Measurements from ENCODE around the gene TMCC2.
"Not testable (repeated sequence)": the region's sequence is repeated elsewhere in the genome, so short reads cannot be mapped to it uniquely, and the experiment has no call there.

Gene TMCC2

GRCh38 chr1:205287767-205288559 lies 60.2 kb downstream of the TMCC2 start:
- H3K27me3 ChIP-seq (ENCODE audit: insufficient read depth, low read length) = no peaks in the 10 kb centered on the region
- H2AFZ ChIP-seq (ENCODE audit: low read depth, low read length) = no peak overlapping the region
- H3K36me3 ChIP-seq (ENCODE audit: insufficient read depth, low read length) = no peaks in the 10 kb centered on the region
- no peak overlapping the region for H3K4me3 ChIP-seq (ENCODE audit: low read length)
- no peaks in the 10 kb centered on the region for H3K9me3 ChIP-seq (ENCODE audit: low read length)
- peaks cover 49% of the 10 kb centered on the region for H3K4me1 ChIP-seq (ENCODE audit: insufficient read depth, low read length)

- Histone ChIP-seq H3K36me3 (ENCODE audit: insufficient read depth, low read length) (no peaks in the 10 kb centered on the region), H2AFZ (ENCODE audit: low read depth, low read length) (no peak overlapping the region), H3K9me3 (ENCODE audit: low read length) (no peaks in the 10 kb centered on the region), H3K4me1 (ENCODE audit: insufficient read depth, low read length) (peaks cover 39% of the 10 kb centered on the region), H3K27me3 (ENCODE audit: insufficient read depth, low read length) (no peaks in the 10 kb centered on the region), H3K4me3 (ENCODE audit: low read length) (no peak overlapping the region)
These were observed 63.9 kb downstream of the TMCC2 start for GRCh38 chr1:205291596-205291995.

- H3K4me3 ChIP-seq (ENCODE audit: low read length) = no peak overlapping the region
- H3K4me1 ChIP-seq (ENCODE audit: insufficient read depth, low read length) = peaks cover 31% of the 10 kb centered on the region
These were observed 65.8 kb downstream of the TMCC2 start for GRCh38 chr1:205293350-205294074.

GRCh38 chr1:205294175-205294917 lies 66.6 kb downstream of the TMCC2 start:
- Histone ChIP-seq H3K36me3 (ENCODE audit: insufficient read depth, low read length) (no peaks in the 10 kb centered on the region), H2AFZ (ENCODE audit: low read depth, low read length) (no peak overlapping the region), H3K27me3 (ENCODE audit: insufficient read depth, low read length) (no peaks in the 10 kb centered on the region), H3K4me3 (ENCODE audit: low read length) (no peak overlapping the region), H3K9me3 (ENCODE audit: low read length) (no peaks in the 10 kb centered on the region), H3K4me1 (ENCODE audit: insufficient read depth, low read length) (peaks cover 36% of the 10 kb centered on the region)

More at GRCh38 chr1:205293350-205294074, 65.8 kb downstream of the TMCC2 start:
- H3K9me3 ChIP-seq (ENCODE audit: low read length) = no peaks in the 10 kb centered on the region
- H2AFZ ChIP-seq (ENCODE audit: low read depth, low read length) = no peak overlapping the region
- no peaks in the 10 kb centered on the region for H3K27me3 ChIP-seq (ENCODE audit: insufficient read depth, low read length)
- H3K36me3 ChIP-seq (ENCODE audit: insufficient read depth, low read length) = no peaks in the 10 kb centered on the region

GRCh38 chr1:205294934-205295333 lies 67.2 kb downstream of the TMCC2 start:
- H2AFZ ChIP-seq (ENCODE audit: low read depth, low read length) = no peak overlapping the region
- H3K27me3 ChIP-seq (ENCODE audit: insufficient read depth, low read length) = no peaks in the 10 kb centered on the region
- no peaks in the 10 kb centered on the region for H3K36me3 ChIP-seq (ENCODE audit: insufficient read depth, low read length)
- H3K9me3 ChIP-seq (ENCODE audit: low read length) = no peaks in the 10 kb centered on the region
- H3K4me3 ChIP-seq (ENCODE audit: low read length) = no peak overlapping the region
- peaks cover 36% of the 10 kb centered on the region for H3K4me1 ChIP-seq (ENCODE audit: insufficient read depth, low read length)

GRCh38 chr1:205296154-205296553 lies 68.4 kb downstream of the TMCC2 start:
- H3K4me1 ChIP-seq (ENCODE audit: insufficient read depth, low read length) = peaks cover 48% of the 10 kb centered on the region
- H2AFZ ChIP-seq (ENCODE audit: low read depth, low read length) = no peak overlapping the region
- no peaks in the 10 kb centered on the region for H3K9me3 ChIP-seq (ENCODE audit: low read length)
- no peaks in the 10 kb centered on the region for H3K36me3 ChIP-seq (ENCODE audit: insufficient read depth, low read length)
- no peak overlapping the region for H3K4me3 ChIP-seq (ENCODE audit: low read length)
- H3K27me3 ChIP-seq (ENCODE audit: insufficient read depth, low read length) = no peaks in the 10 kb centered on the region

- H2AFZ ChIP-seq (ENCODE audit: low read depth, low read length); H3K27me3 ChIP-seq (ENCODE audit: insufficient read depth, low read length); H3K4me3 ChIP-seq (ENCODE audit: low read length); H3K36me3 ChIP-seq (ENCODE audit: insufficient read depth, low read length); H3K9me3 ChIP-seq (ENCODE audit: low read length): not testable (repeated sequence)
- peaks cover 60% of the 10 kb centered on the region for H3K4me1 ChIP-seq (ENCODE audit: insufficient read depth, low read length)
These were observed 69.9 kb downstream of the TMCC2 start for GRCh38 chr1:205297546-205298177.

GRCh38 chr1:205298191-205298994 lies 70.6 kb downstream of the TMCC2 start:
- Histone ChIP-seq H3K4me1 (ENCODE audit: insufficient read depth, low read length) (peaks cover 63% of the 10 kb centered on the region), H3K4me3 (ENCODE audit: low read length) (no peak overlapping the region), H3K27me3 (ENCODE audit: insufficient read depth, low read length) (no peaks in the 10 kb centered on the region), H3K9me3 (ENCODE audit: low read length) (no peaks in the 10 kb centered on the region), H3K36me3 (ENCODE audit: insufficient read depth, low read length) (peaks cover 11% of the 10 kb centered on the region), H2AFZ (ENCODE audit: low read depth, low read length) (no peak overlapping the region)

- Histone ChIP-seq H3K27me3 (ENCODE audit: insufficient read depth, low read length) (no peaks in the 10 kb centered on the region), H3K4me1 (ENCODE audit: insufficient read depth, low read length) (peaks cover 53% of the 10 kb centered on the region)
These were observed 72.4 kb downstream of the TMCC2 start for GRCh38 chr1:205300149-205300548.

GRCh38 chr1:205301205-205301821 lies 73.6 kb downstream of the TMCC2 start:
- Histone ChIP-seq H3K36me3 (ENCODE audit: insufficient read depth, low read length) (peaks cover 37% of the 10 kb centered on the region), H3K9me3 (ENCODE audit: low read length) (no peaks in the 10 kb centered on the region), H3K27me3 (ENCODE audit: insufficient read depth, low read length) (no peaks in the 10 kb centered on the region), H3K4me3 (ENCODE audit: low read length) (no peak overlapping the region), H3K4me1 (ENCODE audit: insufficient read depth, low read length) (peaks cover 55% of the 10 kb centered on the region), H2AFZ (ENCODE audit: low read depth, low read length) (no peak overlapping the region)

More at GRCh38 chr1:205300149-205300548, 72.4 kb downstream of the TMCC2 start:
- Histone ChIP-seq H3K4me3 (ENCODE audit: low read length) (no peak overlapping the region), H3K9me3 (ENCODE audit: low read length) (no peaks in the 10 kb centered on the region), H3K36me3 (ENCODE audit: insufficient read depth, low read length) (peaks cover 29% of the 10 kb centered on the region), H2AFZ (ENCODE audit: low read depth, low read length) (no peak overlapping the region)

GRCh38 chr1:205301842-205302588 lies 74.3 kb downstream of the TMCC2 start:
- Histone ChIP-seq H3K36me3 (ENCODE audit: insufficient read depth, low read length) (peaks cover 44% of the 10 kb centered on the region), H3K27me3 (ENCODE audit: insufficient read depth, low read length) (no peaks in the 10 kb centered on the region), H3K9me3 (ENCODE audit: low read length) (no peaks in the 10 kb centered on the region), H2AFZ (ENCODE audit: low read depth, low read length) (no peak overlapping the region), H3K4me1 (ENCODE audit: insufficient read depth, low read length) (peaks cover 55% of the 10 kb centered on the region), H3K4me3 (ENCODE audit: low read length) (no peak overlapping the region)

All from neuron (in vitro differentiated cells).